ENCODE data around the gene RNF220.

The RNF220 gene

GRCh38 chr1:44524655-44525500, 119.8 kb downstream of the RNF220 start:
- no peak for DNase-seq

- DNase-seq = no peak
Observed at GRCh38 chr1:44526295-44527073, 121.4 kb downstream of the RNF220 start.

- DNase-seq = peak; percentile 5
Observed at GRCh38 chr1:44531785-44532566, 126.9 kb downstream of the RNF220 start.

GRCh38 chr1:44532567-44532944, 127.5 kb downstream of the RNF220 start:
- DNase-seq = no peak

- no peak for DNase-seq
Observed at GRCh38 chr1:44534771-44535170, 129.7 kb downstream of the RNF220 start.

GRCh38 chr1:44536357-44537209, 131.5 kb downstream of the RNF220 start:
- DNase-seq = no peak

GRCh38 chr1:44537538-44537937, 132.5 kb downstream of the RNF220 start:
- no peak for DNase-seq

GRCh38 chr1:44537956-44538355, 132.9 kb downstream of the RNF220 start:
- DNase-seq = no peak

- no peak for DNase-seq
Observed at GRCh38 chr1:44539991-44540730, 135.1 kb downstream of the RNF220 start.

- DNase-seq = no peak
Observed at GRCh38 chr1:44542420-44543063, 137.5 kb downstream of the RNF220 start.

GRCh38 chr1:44543064-44543744, 138.1 kb downstream of the RNF220 start:
- DNase-seq = peak; percentile 3

- no peak for DNase-seq
Observed at GRCh38 chr1:44543786-44544185, 138.7 kb downstream of the RNF220 start.

- no peak for DNase-seq
Observed at GRCh38 chr1:44544960-44545359, 139.9 kb downstream of the RNF220 start.

- DNase-seq = no peak
Observed at GRCh38 chr1:44545961-44546360, 140.9 kb downstream of the RNF220 start.

GRCh38 chr1:44546403-44547053, 141.5 kb downstream of the RNF220 start:
- DNase-seq = no peak

GRCh38 chr1:44547361-44547760, 142.3 kb downstream of the RNF220 start:
- no peak for DNase-seq

- DNase-seq = no peak
Observed at GRCh38 chr1:44547837-44548236, 142.8 kb downstream of the RNF220 start.

GRCh38 chr1:44549510-44549909, 144.5 kb downstream of the RNF220 start:
- DNase-seq = no peak

- no peak for DNase-seq
Observed at GRCh38 chr1:44553127-44553758, 148.2 kb downstream of the RNF220 start.
